Skin of body (tissue), 2 donors: ENCODE data around the gene SBF2. TPM values are rescaled to one million over a fixed set of nuclear protein-coding genes. Genes with fewer than 3 reads are reported as not detected.

Source experiments
- DNase-seq: peaks from one replicate; lab custom pipeline; 2025; lab: John Stamatoyannopoulos, UW
- total RNA-seq: library from RNA; depleted of rRNA; stranded (reverse); fragments of >200 nt; gene quantifications from one replicate; pipeline ENCODE4 v1.2.3, GENCODE V29; 2014

SBF2 gene
- total RNA-seq, 1 donor from 2014 or later, result 62.5 TPM

- DNase-seq, result no peak
Observed at GRCh38 chr11:10302359-10302743, 8.3 kb upstream of the SBF2 start.

- DNase-seq, result no peak
Observed at GRCh38 chr11:10301656-10302358, 7.8 kb upstream of the SBF2 start.

- no peak for DNase-seq
Observed at GRCh38 chr11:10298342-10298741, 4.3 kb upstream of the SBF2 start.

GRCh38 chr11:10295064-10295901, 1.3 kb upstream of the SBF2 start:
- no peak for DNase-seq

- peak; percentile 80 for DNase-seq
Observed at GRCh38 chr11:10294290-10294953, 403 bp upstream of the SBF2 start.

GRCh38 chr11:10291801-10292638, 2.0 kb downstream of the SBF2 start:
- no peak for DNase-seq

GRCh38 chr11:10289765-10290380, 4.1 kb downstream of the SBF2 start:
- no peak for DNase-seq

GRCh38 chr11:10288881-10289764, 4.9 kb downstream of the SBF2 start:
- no peak for DNase-seq

- DNase-seq, result no peak
Observed at GRCh38 chr11:10287766-10288715, 6.0 kb downstream of the SBF2 start.

- peak; percentile 11 for DNase-seq
Observed at GRCh38 chr11:10287140-10287539, 6.9 kb downstream of the SBF2 start.

GRCh38 chr11:10285148-10285802, 8.7 kb downstream of the SBF2 start:
- no peak for DNase-seq

GRCh38 chr11:10283991-10284390, 10.0 kb downstream of the SBF2 start:
- no peak for DNase-seq

GRCh38 chr11:10282117-10282516, 11.9 kb downstream of the SBF2 start:
- DNase-seq, result no peak

GRCh38 chr11:10275714-10276113, 18.3 kb downstream of the SBF2 start:
- DNase-seq, result no peak

- no peak for DNase-seq
Observed at GRCh38 chr11:10274726-10275125, 19.3 kb downstream of the SBF2 start.

GRCh38 chr11:10273738-10274137, 20.3 kb downstream of the SBF2 start:
- no peak for DNase-seq

GRCh38 chr11:10272132-10272531, 21.9 kb downstream of the SBF2 start:
- DNase-seq, result no peak
